ENCODE data around the gene PRKX. TPM values are rescaled to one million over a fixed set of nuclear protein-coding genes. Genes with fewer than 3 reads are reported as not detected.

Gene PRKX
- total RNA-seq, 1 donor from 2014 or later = 25.3 TPM

DNA sequence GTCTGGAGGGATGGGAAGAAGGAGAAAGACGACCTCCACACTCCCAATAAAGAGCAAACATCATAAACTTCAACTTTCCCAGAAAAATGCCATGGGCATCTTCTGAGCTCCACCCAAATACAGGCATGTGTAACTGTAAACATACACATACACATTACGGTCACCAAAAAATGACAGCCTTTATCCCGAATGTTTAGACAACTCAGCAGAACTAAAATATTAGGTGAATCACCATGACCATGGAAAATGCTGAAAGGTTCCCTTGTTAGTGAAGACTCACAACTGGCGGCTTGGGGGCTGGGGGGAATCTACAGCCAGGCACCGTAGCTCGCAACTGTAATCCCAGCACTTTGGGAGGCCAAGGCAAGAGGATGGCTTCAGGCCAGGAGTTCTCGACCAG is 33.0 kb downstream of the PRKX start:
- no peaks in the 10 kb centered on the region for H3K9me3 Mint-ChIP-seq (ENCODE audit: unreplicated experiment)

GRCh38 chrX:3679669-3680068 is 33.8 kb downstream of the PRKX start:
- DNase-seq (ENCODE audit: low spot score) = no peak
- Mint-ChIP-seq H3K4me1 (ENCODE audit: unreplicated experiment) (peaks cover 7% of the 10 kb centered on the region), H3K36me3 (ENCODE audit: low read depth, unreplicated experiment) (peaks cover 5% of the 10 kb centered on the region), H3K27ac (ENCODE audit: unreplicated experiment) (no peak overlapping the region), H3K27me3 (ENCODE audit: unreplicated experiment) (peaks cover 4% of the 10 kb centered on the region), H3K4me3 (ENCODE audit: unreplicated experiment) (no peak overlapping the region), H3K9me3 (ENCODE audit: unreplicated experiment) (no peaks in the 10 kb centered on the region)
- no peak for TF ChIP-seq CTCF (IDR thresholded peaks at IDR 0.05; ENCODE audit: unreplicated experiment)

More for the DNA sequence above, 33.0 kb downstream of the PRKX start:
- Mint-ChIP-seq H3K27ac (ENCODE audit: unreplicated experiment) (no peak overlapping the region), H3K27me3 (ENCODE audit: unreplicated experiment) (peaks cover 3% of the 10 kb centered on the region), H3K4me3 (ENCODE audit: unreplicated experiment) (no peak overlapping the region), H3K4me1 (ENCODE audit: unreplicated experiment) (peaks cover 7% of the 10 kb centered on the region), H3K36me3 (ENCODE audit: low read depth, unreplicated experiment) (peaks cover 3% of the 10 kb centered on the region)
- no peak for TF ChIP-seq CTCF (IDR thresholded peaks at IDR 0.05; ENCODE audit: unreplicated experiment)
- DNase-seq (ENCODE audit: low spot score) = no peak

DNA sequence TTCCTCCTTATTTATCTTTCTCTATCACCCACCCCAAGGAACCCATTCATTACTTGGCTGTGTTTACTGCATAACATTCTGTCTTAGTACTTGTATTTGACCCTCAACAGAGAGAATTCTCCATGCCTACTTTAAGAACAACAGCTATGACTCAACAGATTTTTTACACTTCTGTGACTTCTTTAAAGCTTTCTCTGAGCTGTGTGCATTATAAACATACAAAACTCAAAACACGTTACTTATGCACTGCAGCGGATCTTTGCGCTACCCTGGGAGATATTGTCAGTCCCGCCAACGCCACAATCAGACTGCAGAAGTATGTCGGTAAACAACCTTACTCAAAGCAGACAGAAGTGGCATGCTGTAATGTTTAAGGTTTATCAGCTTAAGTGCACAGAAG is 35.1 kb downstream of the PRKX start:
- DNase-seq (ENCODE audit: low spot score) = no peak
- no peak for TF ChIP-seq CTCF (IDR thresholded peaks at IDR 0.05; ENCODE audit: unreplicated experiment)
- peaks cover 7% of the 10 kb centered on the region for H3K4me1 Mint-ChIP-seq (ENCODE audit: unreplicated experiment)
- peaks cover 7% of the 10 kb centered on the region for H3K27me3 Mint-ChIP-seq (ENCODE audit: unreplicated experiment)
- H3K4me3 Mint-ChIP-seq (ENCODE audit: unreplicated experiment) = no peak overlapping the region
- peaks cover 5% of the 10 kb centered on the region for H3K36me3 Mint-ChIP-seq (ENCODE audit: low read depth, unreplicated experiment)
- no peak overlapping the region for H3K27ac Mint-ChIP-seq (ENCODE audit: unreplicated experiment)
- H3K9me3 Mint-ChIP-seq (ENCODE audit: unreplicated experiment) = no peaks in the 10 kb centered on the region

- peaks cover 7% of the 10 kb centered on the region for H3K4me1 Mint-ChIP-seq (ENCODE audit: unreplicated experiment)
- peaks cover 9% of the 10 kb centered on the region for H3K36me3 Mint-ChIP-seq (ENCODE audit: low read depth, unreplicated experiment)
- H3K9me3 Mint-ChIP-seq (ENCODE audit: unreplicated experiment) = no peaks in the 10 kb centered on the region
- H3K4me3 Mint-ChIP-seq (ENCODE audit: unreplicated experiment) = no peak overlapping the region
- no peak for DNase-seq (ENCODE audit: low spot score)
- no peak overlapping the region for H3K27ac Mint-ChIP-seq (ENCODE audit: unreplicated experiment)
- H3K27me3 Mint-ChIP-seq (ENCODE audit: unreplicated experiment) = peaks cover 9% of the 10 kb centered on the region
- no peak for TF ChIP-seq CTCF (IDR thresholded peaks at IDR 0.05; ENCODE audit: unreplicated experiment)
Observed at GRCh38 chrX:3674881-3675280, 38.6 kb downstream of the PRKX start.

GRCh38 chrX:3669841-3670475 is 43.5 kb downstream of the PRKX start:
- Mint-ChIP-seq H3K27ac (ENCODE audit: unreplicated experiment) (no peak overlapping the region), H3K4me3 (ENCODE audit: unreplicated experiment) (no peak overlapping the region), H3K36me3 (ENCODE audit: low read depth, unreplicated experiment) (peaks cover 13% of the 10 kb centered on the region), H3K27me3 (ENCODE audit: unreplicated experiment) (peaks cover 6% of the 10 kb centered on the region), H3K9me3 (ENCODE audit: unreplicated experiment) (no peaks in the 10 kb centered on the region), H3K4me1 (ENCODE audit: unreplicated experiment) (no peaks in the 10 kb centered on the region)
- no peak for TF ChIP-seq CTCF (IDR thresholded peaks at IDR 0.05; ENCODE audit: unreplicated experiment)
- no peak for DNase-seq (ENCODE audit: low spot score)

Data from endothelial cell (in vitro differentiated cells).